OCI-M2 (cell line): ENCODE measurements around the gene TXLNB.
"Not testable (repeated sequence)": the region's sequence is repeated elsewhere in the genome, so short reads cannot be mapped to it uniquely, and the experiment has no call there.

Experiments used
- DNase-seq: peaks from one replicate; lab custom pipeline; 2025; ENCODE audit not compliant: unreplicated experiment; lab: John Stamatoyannopoulos, UW

The TXLNB gene

DNA sequence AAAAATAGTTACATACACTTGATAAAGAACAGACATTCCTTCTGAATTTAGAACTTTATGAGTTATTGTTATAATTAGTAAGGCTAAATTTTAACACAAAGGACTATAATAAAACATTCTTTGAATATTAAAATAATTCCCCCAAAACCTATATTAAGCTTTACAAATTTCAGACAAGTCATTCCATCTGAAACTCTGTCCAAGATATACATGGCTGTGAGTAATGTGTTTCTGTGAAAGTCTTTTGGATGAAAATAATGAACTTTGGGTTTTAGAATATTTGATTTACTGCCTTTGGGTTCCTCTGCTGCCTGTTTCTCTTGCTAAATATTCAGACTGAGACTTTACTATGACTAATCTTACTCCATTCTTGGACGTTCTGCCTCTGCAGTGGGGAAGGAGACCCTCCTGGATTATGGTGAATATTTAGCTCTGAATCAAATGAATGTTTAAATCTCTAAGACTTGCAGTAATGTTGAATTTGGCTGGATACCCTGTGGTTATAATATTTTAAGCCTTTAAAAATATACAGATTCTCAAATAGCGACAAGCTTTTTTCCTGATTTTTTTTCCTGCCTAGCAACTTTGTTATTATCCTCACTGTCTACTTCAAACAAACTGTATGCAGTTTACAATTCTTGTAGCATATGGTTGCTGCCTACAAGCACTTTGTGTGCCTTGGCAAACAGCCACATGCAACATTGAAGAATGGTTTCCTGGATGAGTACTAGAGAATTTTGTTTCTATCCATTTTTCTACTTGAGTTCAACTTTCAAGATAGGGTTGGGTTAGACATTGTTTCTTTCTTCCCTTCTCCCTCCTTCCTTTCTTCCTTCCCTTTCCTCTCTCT is 51.4 kb downstream of the TXLNB start:
- no peak for DNase-seq

DNA sequence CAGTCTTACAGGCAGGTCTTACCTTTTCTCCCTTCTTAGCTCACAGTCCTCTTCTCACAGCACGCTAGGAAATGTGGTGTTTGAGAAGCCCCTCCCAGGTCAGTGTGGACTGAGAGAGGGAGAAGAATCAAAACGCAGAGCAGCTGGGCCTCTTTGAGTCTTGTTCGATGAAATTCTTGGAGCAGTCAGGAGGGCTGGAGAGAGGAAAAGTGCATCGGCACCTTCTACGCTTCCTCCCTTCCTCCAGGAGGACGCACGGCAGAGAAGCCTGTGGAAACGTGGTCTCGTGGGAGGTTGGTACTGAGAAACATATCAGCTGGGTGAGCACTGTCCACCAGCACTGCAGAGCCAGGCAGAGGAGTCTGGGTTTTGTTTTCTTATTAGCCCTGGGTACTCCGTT is 52.7 kb downstream of the TXLNB start:
- DNase-seq: no peak

DNA sequence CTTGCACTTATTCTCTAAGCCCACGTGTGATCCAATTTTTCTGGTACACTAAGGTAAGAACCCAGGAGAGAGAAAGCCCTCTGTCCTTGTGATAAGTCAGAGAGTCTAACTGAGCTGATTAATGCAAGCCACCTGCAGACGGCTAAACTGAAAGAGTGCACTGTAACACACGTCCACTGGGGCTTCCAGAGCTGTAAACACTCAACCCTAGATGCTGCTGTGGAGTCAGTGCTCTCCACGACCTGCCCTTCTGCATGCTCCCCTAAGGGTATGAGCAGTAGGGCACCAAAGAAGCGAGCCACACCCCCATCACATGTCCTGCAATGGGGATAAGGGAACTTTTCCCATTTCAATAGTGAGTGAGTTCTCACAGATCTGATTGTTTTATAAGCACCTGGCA is 55.7 kb downstream of the TXLNB start:
- no peak for DNase-seq

DNA sequence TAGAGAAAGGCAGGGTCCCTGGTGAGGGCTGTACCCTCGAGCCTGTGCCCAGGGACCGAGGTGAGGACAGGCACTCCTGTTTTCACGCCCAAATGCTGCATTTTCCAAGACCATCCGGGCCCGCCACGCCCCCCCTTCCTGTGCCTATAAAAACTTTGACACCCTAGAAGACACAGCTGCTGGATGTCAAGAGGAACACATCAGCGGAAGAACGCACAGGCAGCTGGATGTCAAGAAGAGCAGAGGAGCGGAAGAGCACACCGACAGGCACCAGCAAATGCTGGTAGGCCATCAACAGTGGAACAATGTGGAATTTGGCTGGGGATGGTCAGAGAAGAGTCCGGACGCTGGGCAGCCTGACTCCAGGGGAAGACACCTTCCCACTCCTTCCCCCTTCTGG is 56.1 kb downstream of the TXLNB start:
- no peak for DNase-seq

DNA sequence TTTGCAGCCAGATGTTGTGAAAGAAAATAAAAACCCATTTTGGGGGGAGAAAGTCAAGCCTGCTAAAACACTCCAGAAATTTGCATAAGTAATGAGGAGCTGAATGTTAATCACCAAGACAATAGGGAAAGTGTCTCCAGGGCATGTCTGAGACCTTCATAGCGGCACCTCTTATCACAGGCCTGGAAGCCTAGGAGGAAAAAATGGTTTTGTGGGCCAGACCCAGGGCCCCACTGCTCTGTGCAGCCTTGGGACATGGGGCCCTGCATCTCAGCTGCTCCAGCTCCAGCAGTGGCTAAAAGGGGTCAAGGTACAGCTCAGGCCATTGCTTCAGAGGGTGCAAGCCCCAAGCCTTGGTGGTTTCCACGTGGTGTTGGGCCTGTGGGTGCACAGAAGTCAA is 57.6 kb downstream of the TXLNB start:
- DNase-seq: not testable (repeated sequence)

DNA sequence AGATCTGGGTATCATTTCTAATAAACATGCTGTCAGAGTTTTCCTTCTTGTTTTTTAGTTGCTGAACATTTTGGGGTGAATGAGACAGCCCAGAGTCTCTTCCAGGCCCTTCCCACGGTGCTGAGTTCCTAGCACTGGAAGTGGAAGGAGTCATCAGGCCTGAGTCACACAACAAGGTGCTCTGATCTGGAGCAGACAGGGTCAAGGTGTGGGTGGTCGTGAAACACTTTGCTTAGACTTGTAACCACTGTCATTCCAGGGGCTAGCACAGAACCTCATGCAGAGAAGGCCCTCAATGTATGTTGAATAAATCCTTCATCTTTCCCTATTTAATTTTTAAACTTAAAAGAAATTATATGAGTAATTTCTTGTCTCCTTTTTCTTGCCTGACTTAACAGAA is 60.6 kb downstream of the TXLNB start:
- no peak for DNase-seq

DNA sequence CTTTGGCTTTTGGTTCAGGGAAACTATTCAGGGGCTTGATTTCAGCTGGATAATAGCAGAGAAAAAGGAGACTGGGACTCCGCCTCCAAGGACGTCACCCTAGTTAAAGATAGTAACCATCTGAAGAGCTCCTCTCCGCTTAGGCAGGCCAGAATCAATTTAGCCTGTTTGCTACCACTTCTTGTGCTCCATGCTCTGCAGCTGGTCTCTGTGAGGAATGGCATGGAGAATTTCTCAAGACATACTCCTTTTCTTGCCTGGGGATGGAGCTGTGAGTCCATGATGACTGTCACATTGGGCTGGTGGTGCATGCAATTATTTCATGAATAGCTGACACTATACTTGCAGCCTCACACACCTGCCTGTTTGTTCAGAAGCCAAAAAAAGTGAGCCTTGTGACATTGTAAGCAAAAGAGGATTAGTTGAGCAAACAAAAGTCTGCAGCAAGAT is 61.4 kb downstream of the TXLNB start:
- DNase-seq: no peak

DNA sequence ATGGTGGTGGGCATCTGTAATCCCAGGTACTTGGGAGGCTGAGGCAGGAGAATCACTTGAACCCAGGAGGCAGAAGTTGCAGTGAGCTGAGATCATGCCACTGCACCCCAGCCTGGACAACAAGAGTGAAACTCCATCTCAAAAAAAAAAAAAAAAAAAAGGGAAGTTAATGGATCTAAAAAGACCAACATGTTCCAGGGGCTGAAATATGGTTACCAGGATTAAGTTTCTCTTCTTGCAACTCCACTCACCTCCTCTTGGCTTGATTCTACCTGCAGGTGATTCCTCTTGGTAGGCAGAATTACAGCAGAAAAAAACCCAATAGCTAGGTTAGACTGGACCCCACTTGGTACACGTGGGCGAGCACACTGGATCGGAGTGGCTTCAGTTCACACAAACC is 63.4 kb downstream of the TXLNB start:
- DNase-seq: not testable (repeated sequence)

DNA sequence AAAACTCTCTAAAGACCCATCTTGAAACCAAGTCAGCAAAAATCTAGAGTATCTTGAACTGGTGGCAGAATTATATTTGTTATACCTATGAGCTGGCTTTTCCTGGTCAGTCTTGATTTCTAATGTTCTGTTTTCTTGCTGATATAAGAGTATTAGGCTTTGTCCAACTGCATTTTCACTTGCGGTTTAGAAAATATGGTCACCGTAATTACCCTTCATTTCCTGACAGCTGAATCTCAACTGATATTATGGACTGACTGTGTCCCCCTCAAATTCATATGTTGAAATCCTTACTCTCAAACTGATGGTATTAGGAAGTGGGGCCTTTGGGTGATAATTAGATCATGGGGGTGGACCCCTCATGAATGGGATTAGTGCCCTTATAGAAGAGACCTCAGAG is 72.1 kb downstream of the TXLNB start:
- no peak for DNase-seq

DNA sequence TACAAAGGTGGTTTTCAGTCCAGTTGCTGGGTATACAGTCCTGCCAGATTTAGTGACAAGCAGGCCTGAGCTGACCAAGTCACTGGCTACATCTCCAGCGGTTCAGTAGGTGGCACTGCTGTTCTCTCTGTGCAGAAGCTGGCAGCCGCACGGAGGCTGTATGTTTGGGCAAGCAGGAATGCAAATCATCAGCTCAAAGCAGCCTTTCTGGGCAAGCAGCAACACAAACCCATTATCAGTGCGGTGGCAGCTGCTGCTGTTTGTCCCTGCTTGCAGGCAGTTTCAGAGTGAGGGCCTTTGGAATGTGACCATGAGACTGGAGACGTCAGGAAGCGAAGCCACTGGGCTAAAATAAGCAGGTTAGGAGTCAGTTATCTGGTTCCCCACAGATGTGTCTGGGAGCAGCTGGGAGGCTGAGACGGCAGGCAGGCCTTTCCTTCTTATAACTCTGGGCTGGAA is 72.5 kb downstream of the TXLNB start:
- peak; percentile 98 for DNase-seq

DNA sequence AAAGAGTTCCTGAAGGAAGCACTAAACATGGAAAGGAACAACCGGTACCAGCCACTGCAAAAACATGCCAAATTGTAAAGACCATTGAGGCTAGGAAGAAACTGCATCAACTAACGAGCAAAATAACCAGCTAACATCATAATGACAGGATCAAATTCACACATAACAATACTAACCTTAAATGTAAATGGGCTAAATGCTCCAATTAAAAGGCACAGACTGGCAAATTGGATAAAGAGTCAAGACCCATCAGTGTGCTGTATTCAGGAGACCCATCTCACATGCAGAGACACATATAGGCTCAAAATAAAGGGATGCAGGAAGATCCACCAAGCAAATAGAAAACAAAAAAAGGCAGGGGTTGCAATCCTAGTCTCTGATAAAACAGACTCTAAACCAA is 79.3 kb downstream of the TXLNB start:
- DNase-seq: not testable (repeated sequence)

DNA sequence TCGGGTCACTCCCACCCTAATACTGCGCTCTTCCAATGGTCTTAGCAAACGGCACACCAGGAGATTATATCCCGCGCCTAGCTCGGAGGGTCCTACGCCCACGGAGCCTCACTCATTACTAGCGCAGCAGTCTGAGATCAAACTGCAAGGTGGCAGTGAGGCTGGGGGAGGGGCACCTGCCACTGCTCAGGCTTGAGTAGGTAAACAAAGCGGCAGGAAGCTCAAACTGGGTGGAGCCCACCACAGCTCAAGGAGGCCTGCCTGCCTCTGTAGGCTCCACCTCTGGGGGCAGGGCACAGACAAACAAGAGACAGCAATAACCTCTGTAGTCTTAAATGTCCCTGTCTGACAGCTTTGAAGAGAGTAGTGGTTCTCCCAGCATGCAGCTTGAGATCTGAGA is 81.0 kb downstream of the TXLNB start:
- DNase-seq: not testable (repeated sequence)

DNA sequence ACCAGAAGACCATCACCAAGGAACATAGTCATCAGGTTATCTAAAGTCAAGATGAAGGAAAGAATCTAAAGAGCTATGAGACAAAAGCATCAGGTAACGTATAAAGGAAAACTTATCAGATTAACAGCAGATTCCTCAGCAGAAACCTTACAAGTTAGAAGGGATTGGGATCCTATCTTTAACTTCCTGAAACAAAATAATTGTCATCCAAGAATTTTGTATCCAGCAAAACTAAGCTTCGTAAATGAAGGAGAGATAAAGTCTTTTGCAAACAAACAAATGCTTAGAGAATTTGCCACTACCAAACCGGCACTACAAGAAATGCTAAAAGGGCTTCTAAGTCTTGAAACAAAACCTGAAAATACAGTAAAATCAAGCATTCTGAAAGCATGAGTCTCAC is 86.0 kb downstream of the TXLNB start:
- DNase-seq: no peak

DNA sequence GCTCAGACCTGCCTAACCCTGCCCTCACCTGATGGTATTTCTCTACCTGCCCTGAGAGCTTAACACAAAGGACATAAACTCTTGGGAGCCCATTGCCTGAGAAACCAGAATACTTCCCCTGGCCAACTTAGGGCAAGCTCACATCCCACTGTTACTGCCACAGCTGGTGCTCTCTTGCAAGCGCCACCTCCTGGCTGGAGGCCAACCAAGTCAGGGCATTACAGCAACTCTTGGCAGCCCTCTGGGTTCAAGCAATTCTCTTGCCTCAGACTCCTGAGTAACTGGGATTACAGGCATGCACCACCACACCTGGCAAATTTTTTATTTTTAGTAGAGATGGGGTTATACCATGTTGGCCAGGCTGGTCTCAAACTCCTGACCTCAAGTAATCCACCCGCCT is 86.8 kb downstream of the TXLNB start:
- no peak for DNase-seq

DNA sequence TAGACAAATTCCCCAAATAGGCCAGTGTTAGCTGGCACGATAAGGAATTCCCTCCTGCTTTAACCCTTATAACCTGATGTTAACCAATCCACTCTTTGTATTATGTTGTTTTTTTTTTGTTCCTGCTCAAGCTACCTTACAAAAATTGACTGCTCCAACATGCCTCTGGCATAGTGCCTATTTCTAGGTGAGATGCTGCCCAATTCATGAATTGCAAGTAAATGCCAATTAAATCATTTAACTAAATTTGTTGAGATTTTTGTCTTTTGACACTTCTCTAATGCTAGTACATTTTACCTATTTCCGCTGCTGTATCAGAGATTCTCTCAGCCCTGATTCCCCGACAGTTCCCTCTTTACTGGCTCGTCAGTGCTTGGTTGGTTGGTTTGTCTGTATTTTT is 90.4 kb downstream of the TXLNB start:
- DNase-seq: no peak

DNA sequence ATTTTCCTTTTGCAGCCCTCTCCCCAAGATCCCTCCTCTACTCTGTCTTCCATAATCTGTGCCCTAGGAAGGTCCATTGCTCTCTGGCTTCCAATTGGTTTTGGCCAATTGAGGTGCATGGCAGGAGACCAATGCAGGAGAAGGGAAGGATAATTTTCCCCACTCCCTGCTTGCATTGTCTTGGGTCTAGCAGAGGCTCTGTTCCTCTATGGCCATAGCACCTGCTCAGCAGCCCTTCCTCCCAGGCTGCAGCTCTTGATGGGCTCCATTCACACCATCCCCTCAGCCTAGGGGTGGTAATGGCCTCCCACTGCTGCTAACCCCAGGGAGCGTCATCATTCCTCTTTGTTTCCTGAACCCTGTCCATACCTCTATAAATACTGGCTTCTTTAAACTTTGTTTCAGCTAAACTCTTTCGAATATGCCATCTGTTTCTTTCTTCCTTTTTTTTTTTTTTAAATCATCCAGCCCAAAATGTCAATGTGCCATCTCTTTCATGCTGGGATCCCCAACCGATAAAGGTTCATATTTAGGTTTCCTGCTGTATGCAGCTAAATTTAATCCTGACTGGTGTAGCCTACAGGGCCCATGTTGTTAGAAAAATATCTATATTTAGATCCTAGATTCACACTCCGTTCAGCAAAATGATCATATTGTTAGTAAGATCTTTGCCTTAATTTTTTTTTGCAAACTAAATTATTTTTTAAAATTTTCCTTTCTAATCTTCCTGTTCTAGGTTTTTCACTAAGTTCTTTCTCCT is 93.1 kb downstream of the TXLNB start:
- no peak for DNase-seq

DNA sequence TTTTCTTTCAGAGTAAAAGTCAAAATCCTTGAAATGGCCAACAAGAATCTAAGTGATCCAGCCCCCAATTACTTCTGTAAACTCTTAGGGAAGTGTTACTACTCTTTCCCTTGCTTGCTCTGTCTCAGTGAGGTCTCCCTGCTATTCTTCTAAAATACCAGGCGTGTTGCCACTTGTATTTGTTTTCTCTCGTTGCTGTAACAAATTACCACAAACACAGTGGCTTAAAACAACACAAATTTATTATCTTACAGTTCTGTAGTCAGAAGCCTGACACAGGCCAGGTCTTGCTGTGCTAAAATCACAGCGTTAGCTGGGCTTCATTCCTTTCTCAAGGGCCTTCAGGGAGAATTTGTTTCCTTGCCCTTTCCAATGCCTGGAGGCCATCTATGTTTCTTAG is 97.1 kb downstream of the TXLNB start:
- no peak for DNase-seq
